Epithelial cell of esophagus (primary cell): ENCODE data around the gene SPATA32.

Experiments used
- DNase-seq: peaks from one replicate; pipeline ENCODE4 v3.0.0; 2010; ENCODE audit warnings: low read depth
- H3K4me3 ChIP-seq: 2 replicates; pipeline ENCODE4 v1.5.1; 2011; ENCODE audit warnings: mild to moderate bottlenecking, low read length, control low read depth
- TF ChIP-seq, protein P1 (sequence below): IDR thresholded peaks from 2 replicates; pipeline ENCODE4 v1.5.1; 2011; ENCODE audit warnings: low read depth, mild to moderate bottlenecking, low read length, control low read depth, inconsistent platforms; ENCODE audit not compliant: insufficient read depth; ENCODE audit errors: missing control alignments

SPATA32 gene

GRCh38 chr17:45262516-45263476 is 902 bp upstream of the SPATA32 start:
- no peak overlapping the region for H3K4me3 ChIP-seq
- TF ChIP-seq, protein P1, sequence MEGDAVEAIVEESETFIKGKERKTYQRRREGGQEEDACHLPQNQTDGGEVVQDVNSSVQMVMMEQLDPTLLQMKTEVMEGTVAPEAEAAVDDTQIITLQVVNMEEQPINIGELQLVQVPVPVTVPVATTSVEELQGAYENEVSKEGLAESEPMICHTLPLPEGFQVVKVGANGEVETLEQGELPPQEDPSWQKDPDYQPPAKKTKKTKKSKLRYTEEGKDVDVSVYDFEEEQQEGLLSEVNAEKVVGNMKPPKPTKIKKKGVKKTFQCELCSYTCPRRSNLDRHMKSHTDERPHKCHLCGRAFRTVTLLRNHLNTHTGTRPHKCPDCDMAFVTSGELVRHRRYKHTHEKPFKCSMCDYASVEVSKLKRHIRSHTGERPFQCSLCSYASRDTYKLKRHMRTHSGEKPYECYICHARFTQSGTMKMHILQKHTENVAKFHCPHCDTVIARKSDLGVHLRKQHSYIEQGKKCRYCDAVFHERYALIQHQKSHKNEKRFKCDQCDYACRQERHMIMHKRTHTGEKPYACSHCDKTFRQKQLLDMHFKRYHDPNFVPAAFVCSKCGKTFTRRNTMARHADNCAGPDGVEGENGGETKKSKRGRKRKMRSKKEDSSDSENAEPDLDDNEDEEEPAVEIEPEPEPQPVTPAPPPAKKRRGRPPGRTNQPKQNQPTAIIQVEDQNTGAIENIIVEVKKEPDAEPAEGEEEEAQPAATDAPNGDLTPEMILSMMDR, result peak; percentile 39
- peak; percentile 56 for DNase-seq

GRCh38 chr17:45260204-45260783 is 1.6 kb downstream of the SPATA32 start:
- TF ChIP-seq, protein P1, result no peak

DNA sequence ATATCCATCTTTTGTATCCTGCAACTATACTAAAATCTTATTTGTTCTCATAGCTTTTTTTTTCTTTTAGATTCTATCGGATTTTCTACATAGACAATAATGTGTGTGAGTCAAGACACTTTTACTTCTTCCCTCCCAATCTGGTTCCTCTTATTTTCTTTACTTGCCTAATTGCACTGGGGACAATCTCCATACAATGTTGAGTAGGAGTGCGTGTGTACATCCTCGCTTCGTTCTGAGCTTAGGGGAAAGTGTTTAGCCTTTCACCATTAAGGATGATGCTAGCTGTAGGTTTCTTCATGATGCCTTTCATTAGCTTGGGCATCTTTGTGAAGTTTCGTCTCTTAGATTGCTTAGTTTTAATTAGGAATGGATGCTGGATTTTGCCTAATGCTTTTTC is 2.9 kb downstream of the SPATA32 start:
- H3K4me3 ChIP-seq, result no peak overlapping the region
- DNase-seq, result no peak
- TF ChIP-seq, protein P1, result no peak

More at GRCh38 chr17:45260204-45260783, 1.6 kb downstream of the SPATA32 start:
- DNase-seq, result no peak
- H3K4me3 ChIP-seq, result no peak overlapping the region

DNA sequence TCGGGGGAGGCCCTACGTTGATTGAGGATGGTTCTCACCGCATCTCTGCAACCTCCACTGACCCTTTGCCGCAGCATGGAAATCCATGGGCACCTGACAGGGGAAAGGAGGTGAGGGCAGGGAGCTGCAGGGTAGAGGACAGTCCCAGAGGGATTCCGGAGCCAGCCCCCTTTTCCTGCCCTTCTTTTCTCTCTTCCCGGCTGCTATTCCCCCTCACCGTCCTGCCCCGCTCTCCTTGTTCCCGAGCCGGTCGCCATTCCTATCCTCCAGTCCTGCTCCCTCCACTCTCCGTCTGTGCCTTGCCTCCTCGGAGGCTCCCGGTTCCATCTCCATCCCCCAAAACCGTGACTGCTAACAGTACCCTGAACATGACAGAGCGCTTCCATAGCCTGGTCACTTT is 4.8 kb downstream of the SPATA32 start:
- TF ChIP-seq, protein P1, result no peak
- no peak overlapping the region for H3K4me3 ChIP-seq
- DNase-seq, result no peak

DNA sequence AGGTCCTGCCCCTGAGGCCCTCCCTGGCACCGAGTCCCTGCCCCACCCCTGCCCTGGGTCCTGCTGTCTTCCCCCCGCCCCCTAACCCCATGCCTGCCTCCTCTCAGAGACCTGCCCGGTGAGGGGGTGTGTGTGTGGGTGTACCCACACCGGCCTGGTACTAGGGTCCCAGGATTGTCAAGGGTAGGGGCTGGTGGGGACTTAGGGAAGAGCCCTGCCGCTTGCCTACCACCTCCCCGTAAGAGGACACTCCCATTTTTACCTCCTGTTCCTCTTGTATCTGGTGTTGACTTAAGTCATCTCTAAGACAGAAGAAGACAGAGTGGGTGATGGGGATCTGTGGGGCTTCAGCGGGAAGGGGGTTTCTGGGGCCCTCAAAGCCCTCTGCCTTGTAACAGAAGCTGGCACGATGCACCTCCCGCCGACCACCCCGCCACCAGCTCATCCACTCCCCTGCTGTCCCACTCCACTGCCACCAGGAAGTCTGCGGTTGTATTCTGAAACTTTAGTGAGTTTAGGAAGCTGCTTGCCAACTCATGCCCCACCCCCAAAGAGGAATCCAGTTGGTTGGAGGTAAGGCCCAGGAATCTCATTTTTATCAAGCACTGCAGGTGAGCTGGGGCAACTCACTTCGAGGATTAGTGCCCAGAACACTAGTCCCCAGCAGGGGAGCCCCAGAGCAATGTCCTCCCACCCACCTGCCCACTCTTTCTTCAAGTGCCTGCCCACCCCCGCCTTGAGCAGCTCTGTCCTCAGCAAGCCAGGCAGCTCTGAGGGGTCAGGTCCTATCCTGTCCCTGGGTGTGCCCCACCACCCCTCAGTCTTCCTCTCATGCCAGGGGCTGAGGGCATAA is 5.6 kb downstream of the SPATA32 start:
- no peak for DNase-seq
- H3K4me3 ChIP-seq, result no peak overlapping the region
- TF ChIP-seq, protein P1, result no peak

DNA sequence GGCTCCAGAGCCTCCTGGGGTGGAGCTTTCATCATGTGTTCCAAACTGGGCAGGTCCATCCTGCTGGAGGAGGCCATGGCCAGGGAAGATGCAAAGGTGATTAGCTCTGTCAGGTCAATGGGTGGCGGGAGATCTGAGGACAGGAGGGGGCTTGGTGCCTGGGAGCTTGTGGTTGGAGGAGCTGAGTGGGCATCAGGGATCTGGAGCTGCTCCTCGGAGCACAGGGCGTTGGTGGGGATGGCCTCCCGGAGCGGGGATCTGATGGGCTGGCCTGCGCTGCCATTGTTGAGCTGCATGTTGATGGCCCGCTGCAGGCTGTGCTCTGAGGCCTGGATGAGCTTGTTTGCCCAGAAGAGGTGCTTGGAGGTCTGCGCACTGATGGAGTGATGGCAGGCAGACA is 6.5 kb downstream of the SPATA32 start:
- H3K4me3 ChIP-seq, result no peak overlapping the region
- TF ChIP-seq, protein P1, result no peak
- DNase-seq, result no peak
